ENCODE results near the gene HLF. TPM values are rescaled to one million over a fixed set of nuclear protein-coding genes. Genes with fewer than 3 reads are reported as not detected.

The HLF gene
- polyA plus RNA-seq, 10 donors: 4.4 to 9.3 (median 5.5) TPM

GRCh38 chr17:55248077-55248476 is 16.7 kb upstream of the HLF start:
- no peak for DNase-seq

GRCh38 chr17:55249861-55250260 is 14.9 kb upstream of the HLF start:
- DNase-seq: no peak

GRCh38 chr17:55254375-55254774 is 10.4 kb upstream of the HLF start:
- DNase-seq: no peak

DNA sequence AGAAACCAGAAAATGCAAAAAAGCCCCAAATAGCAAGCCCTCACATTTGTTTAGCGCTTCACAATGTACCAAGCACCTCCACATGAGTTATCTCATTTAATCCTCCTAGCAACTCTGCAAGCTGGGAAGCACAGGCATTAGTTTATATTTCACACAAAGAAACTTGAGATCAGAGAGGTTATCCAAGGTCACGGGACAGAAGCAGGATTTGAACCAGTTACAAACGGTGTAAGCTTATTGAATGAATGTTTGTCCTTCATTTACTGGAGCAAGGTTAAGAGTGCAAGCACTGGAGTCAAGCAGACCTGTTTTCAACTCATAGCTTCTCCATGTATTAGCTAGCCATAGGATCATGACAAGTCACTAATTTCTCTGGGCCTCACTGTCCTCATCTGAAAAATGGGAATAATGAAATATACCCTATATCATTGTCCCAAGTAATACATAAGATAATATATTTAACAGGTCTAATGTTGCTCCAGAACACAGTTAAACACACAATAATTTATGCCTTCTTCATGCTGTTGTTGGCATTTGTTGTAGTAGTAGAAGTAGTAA is 6.1 kb upstream of the HLF start:
- no peak for DNase-seq

DNA sequence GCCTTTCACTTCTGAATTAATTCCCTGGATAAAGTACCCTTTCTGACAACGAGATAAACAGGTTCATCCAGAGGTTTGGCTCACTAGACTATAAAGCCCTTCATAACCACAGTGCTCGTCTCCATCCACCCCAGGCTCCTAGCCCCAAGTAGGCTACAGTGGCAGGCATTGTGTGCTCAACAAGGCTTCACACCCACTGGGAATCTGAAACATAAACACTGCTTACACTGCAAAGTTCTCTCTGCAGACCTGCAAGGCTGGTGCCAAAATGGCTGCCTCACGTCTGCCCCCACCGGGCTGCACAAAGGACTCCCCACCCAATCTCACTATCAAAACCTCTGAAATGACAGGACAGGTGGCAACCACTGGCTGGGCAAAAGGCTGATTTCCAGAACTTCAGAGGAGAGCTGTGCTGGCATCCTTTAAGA is 5.1 kb upstream of the HLF start:
- no peak for DNase-seq

GRCh38 chr17:55261311-55261710 is 3.4 kb upstream of the HLF start:
- DNase-seq: no peak

DNA sequence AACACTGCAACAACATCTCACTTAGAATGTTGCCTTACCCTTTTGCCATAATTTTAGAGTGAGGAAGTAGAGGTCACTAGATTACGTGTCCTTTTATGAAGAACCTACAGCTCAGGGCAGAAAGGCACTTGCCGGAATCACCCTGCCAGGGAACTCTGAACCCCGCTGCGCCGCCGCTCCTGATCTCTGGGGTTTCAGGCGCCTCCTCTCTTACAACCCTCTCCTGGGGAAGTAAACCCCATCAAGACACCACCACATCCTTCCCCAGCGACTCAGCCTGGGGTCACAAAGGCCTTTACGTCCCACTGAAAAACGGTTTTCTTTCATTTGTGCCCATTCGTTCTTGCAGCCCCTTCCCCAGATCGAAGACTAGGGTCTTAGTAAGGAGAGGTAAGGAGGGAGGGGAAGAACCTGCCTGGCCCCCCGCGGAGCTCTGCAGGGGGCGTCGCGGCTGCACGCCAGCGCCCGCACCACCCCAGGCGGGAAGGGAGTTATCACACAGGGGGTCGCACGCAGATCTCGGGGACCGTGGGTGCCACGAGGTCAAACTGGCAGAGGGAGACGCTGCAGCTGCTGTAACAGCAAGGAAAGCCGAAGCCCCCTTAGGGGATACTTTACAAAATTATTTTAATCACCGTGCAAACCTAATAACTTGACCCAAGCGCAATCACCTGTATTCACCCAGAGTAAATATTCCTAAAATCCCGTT is 1.0 kb upstream of the HLF start:
- no peak for DNase-seq

- no peak for DNase-seq
These were observed 499 bp upstream of the HLF start for GRCh38 chr17:55264278-55264644.

- peak in 1 of 3 donors; percentile 56 for DNase-seq
These were observed 706 bp downstream of the HLF start for GRCh38 chr17:55265311-55266021.

DNA sequence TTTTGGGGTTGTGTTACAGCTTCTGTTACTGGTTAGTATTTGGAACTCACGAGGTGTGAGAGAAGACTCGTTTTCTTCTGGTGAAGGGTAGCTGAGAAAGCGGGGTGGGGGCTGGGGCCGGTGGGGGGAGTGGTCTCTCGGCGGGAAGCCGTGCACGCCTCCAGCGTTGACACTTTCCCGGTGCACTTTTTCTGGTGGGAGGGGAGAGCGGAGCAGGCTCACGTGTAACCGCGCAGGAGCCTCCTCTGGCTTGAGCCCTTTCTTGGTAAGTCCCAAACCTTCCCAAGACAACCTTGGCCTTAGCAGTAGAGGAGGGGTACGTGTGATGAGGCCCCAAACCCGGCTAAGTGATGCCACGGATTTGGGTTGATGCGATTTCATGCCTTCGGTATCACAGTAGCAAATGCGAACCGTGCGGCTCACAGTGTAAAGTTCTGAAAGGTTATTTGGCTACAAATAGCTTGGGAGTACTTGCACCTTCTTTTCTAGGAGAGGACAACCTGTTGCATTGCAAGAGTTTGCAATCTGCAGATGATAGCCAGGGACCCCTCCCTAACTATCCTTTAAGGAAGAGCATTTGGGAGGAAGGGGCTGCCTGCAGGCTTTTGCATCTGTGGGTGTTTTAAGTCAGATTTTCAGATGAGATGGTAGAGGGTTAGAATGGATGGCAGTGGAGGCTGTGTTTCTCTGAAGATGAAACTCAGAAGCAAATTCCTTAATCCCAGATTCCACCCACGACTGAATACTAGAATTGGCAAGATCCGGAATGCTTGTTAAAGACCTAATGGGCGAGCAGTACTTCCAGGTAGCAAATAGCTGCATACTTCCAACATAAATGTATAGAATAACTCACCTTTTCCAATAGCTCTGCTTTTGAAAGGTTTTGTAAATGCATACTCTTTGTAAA is 1.5 kb downstream of the HLF start:
- peak in 1 of 3 donors; percentile 37 for DNase-seq

DNA sequence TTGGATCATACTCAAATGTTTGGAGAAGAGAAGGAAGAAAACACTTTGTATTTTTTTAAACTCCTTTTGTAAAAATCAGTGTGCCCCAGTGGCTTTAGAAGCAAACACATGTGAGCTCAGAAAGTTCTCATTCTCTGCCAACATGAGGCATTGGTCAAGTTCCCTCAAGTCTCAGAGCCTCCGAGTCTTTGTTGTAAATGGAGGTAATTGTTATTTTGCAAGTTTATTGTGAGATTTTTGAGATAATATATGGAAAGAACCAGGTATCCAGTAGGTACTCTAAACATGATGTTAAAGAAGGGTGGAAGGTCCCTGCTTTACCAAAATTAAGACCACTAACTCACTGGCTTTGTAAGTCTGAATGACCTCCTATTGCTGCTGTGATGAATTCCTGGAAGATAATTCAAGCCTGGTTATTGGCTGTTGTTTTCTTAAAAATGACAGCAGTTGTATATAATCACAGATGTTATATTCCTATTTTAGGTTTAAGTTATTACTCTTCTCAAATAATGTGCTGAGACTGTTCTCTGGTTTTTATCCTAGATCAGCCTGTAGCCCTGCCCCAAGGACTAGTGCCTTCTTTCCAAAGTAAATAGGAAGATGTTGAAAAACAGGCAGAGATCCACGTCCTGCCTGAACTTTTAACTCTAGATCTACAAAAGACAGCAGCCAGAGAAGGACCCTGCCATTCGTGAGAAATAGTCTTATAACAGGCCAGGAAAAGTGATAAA is 2.4 kb downstream of the HLF start:
- DNase-seq: peak in 1 of 3 donors; percentile 44

- no peak for DNase-seq
These were observed 3.3 kb downstream of the HLF start for GRCh38 chr17:55267777-55268648.

DNA sequence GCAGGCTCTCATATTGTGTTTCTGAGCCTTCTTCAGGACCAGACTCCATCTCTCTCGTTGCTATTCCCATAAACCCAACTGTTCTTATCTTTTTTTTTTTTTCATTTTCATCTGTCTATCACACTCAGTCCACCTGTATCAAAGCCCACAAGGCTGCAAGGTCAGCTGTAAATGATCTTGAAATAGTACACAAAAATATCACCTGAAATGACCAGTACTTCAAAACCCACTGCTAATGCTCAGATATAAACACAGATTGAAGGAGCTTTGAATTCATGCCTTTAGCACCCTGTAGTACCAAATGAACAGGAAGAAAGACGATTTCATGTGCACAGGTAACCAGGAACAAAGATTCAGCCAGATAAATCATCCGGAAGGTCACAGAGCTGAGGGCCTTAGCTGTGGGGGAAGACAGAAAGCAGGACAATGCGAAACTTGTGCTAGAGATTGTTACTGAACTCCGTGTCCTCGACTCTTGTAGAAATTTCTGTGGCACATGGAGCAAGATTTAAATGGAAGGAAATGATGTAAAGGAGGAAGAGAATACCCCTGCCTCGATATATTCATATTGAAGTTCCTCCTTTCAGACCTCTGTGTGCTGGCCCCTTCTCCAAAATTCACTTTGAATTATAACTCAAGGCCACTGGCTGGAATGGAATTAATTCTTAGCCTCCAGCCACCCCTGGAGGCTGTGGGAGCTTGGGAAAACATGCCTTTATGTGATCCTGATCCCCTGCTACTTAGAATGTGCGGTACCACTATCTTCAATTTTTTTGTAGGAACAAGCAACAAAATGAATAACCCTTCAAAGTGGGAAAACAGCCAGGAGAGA is 4.1 kb downstream of the HLF start:
- DNase-seq: no peak

- no peak for DNase-seq
These were observed 5.1 kb downstream of the HLF start for GRCh38 chr17:55269894-55270293.

DNA sequence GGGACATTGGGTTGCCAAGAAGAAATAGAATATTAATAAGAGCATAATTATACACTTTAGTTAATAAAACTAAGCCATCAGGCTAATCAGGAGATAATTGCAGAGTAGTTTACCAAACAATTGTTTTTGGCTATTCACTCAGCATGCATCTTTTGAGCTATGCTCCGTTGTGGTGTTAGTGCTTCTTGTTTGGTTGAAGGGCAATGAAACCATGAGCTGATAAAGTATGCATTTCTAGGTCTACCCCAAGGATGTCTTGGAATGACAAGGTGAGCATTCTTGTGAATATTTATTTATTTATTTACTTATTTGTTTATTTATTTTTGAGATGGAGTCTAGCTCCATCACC is 6.4 kb downstream of the HLF start:
- DNase-seq: no peak

- no peak for DNase-seq
These were observed 7.4 kb downstream of the HLF start for GRCh38 chr17:55271958-55272710.

DNA sequence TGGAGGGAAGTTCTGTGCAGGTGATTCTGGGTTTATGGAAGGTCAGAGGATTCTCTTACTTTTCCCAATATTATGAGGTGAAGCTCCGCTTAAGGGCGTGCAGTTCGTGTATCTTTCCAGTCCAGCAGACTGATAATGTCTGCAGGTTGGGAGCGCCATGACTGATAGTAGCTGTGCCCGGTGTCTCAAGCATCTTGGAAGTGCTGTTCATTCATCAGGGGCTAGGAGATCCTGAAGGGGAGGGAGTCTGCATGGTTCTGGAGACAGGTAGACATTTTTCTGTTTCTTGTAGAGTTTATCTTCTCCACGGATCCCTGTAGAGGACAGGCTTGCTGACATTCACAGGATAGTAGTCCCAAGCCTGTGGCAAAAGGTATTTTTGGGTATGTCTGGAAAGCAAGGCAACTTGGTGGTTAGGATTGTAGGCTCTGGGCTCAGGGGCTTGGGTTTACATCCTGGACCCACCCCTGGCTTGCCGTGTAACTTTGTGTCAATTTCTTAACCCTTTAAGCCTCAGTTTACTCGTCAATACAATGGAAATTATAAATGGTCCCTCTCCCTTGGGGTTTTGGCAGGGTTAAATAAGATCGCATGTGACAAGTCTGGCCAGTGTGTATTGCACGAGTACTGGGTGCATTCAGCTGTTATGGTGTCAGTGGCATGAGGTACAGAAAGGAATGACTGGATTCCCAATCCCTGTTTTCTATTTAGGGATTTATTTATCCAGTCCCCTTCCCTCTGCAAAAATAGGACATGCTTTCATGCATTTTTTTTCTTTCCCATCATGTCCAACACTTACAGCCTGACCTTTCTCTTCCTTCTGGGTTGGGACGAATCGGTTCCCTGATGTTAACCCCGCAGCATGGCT is 8.2 kb downstream of the HLF start:
- DNase-seq: no peak

Data from muscle of back (tissue), 11 donors.